HG03571 (cell line): ENCODE measurements around the gene MDFIC2.
"Not testable (repeated sequence)": the region's sequence is repeated elsewhere in the genome, so short reads cannot be mapped to it uniquely, and the experiment has no call there.

Experiments
- ATAC-seq: cut with Tn5 transposase; IDR thresholded peaks from one replicate; pipeline ENCODE4 v1.9.1; 2021; ENCODE audit not compliant: unreplicated experiment

Gene MDFIC2

DNA sequence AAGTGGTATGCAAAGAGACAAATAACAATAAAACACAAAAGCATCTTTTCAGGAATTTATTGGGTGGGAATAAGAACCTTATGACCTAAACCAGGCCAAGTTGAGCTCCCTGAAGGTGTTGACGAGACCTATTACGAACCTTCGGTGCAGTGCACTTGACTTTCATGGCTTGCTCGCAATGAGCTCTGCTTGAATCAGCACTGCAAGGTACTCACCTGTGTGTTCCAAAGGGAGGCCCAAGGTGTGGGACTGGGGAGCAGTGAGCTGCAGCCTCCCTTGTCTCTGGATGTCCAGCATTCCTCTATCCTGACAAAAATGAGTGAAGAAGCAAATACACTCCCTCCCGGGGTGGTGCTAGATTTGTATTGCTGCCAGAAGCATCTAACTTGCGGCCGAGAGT, at the start of gene MDFIC2:
Gene MDFIC2, minus strand, starts transcription at position 303 of the 400 bp plus-strand sequence. CDS start 665 bp downstream, outside the sequence.
- ATAC-seq = no peak

DNA sequence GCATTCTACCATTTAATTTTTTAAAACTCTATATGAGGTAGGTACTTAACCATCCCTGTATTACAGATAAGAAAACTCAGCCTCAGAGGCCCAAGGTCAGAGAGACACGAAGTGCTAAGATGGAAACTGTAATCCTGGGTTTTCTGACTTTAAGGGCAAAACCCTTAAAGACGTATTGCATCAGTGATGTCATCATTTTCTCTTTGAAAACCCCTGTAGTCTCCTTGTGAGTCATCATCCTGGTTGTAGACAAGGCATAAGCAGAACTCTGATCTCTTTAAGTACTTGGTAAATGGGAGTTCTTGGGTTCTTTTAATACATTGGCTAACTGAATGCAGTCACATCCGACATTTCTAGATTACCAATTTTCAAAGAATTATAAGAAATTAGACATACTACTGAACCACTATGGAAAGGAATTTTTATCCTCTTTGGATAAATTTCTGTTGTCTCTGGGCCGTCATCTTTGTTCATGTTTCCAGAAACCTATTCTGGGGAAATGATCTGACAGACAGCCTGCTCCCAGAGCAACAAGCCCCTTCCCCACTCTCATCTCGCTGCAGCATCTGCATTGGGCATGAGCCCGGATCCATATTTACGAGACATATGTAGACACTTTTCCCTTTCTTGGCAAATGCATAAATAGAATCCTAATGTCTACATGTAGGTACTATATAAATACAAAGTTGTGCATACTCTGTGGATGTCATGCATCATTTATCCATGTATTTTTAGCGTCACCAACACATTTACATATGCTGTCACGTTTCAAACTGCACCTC, 48.7 kb upstream of the MDFIC2 start:
- ATAC-seq = no peak

DNA sequence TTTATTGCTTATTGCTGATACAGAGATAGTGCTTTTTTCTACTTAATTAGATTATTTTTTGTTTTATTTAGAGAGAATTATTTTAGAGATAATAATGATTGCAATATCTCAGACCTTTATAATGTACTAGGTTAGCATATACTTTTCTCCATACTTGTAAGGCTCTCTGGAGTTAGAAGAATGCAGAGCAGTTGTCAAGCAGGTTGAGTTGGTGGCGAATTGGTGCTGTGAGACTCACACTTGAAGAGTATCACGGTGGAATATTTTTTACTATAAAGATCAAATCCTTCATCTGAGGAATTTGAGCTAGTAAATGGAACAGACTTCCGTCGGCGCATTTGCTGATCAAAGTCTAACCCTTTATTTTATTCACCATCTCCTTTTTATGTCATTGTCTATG, 47.3 kb upstream of the MDFIC2 start:
- no peak for ATAC-seq

DNA sequence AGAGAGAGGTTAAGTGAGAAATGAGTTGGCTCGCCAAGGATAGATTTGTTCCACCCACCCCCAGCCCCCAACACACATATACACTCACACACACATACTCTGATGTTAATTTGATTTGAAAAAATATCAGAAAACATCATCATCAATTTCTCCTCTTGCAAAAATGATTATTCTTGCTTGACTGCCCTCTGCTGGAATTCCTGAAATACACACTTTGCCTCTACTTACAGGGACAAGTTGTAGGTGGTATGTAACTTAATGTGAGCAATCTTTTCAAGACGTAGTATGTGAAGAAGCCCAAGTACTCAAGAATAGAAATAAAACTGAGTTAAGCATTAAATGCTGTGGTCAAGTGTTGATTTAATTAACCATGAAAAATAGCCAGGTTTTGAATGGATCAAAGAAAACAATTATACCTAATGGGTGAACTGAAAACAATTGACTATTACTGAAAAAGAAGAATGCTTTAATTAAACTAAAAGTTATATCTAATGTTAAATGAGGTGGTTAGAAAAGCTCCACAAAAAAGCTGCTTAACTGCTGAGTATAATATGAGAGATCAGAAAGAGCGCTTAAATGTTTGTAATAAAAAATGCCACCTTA, 46.6 kb upstream of the MDFIC2 start:
- ATAC-seq = no peak

DNA sequence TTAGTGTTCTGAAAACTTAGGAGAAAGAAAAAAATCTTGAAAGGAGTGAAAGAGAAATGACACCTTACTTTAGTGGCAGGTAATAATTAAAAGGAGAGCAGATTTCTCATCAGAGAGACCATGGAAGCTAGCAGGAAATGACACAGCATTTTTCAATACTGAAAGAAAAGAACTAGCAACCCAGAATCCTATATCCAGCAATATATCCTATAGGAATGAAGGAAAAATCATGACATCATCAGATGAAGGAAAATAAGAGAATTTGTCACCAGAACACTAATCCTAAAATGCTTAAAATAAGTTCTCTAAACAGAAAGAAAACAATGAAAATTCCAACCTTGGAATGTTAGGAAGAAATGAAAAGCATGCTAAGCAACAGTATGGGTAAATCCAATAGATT, 39.8 kb upstream of the MDFIC2 start:
- no peak for ATAC-seq

DNA sequence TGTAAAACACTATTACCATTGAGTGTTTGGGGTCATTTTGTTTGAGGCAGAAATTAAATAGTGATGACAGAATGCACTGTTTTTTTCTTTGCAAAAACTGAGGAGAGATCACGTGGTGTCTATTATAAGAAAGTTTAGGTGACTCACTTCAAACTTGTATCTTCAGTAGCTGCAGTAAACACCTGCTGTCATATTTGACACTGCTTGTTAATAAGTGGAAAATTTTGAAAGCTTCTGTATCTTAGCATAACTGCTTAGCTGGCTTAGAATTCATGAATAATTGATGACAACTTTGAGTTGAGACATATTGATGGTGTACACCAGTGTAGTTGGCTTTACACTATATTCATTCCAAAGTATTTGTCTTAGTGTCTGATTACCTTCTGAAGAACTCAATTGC, 29.7 kb upstream of the MDFIC2 start:
- ATAC-seq = no peak

DNA sequence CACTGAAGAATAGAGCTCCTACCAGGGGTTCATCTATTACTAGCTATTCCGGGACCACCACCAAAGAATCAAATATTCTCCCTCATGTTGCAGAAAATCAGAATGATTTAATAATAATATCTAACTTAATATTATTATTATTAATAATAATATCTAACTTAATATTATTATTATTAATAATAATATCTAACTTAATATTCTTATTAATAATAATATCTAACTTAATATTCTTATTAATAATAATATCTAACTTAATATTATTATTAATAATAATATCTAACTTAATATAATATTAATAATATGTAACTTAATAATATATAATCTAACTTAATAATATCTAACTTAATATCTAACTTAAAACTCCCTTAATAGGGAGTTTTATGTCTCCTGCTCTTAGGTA, 24.4 kb upstream of the MDFIC2 start:
- not testable (repeated sequence) for ATAC-seq

DNA sequence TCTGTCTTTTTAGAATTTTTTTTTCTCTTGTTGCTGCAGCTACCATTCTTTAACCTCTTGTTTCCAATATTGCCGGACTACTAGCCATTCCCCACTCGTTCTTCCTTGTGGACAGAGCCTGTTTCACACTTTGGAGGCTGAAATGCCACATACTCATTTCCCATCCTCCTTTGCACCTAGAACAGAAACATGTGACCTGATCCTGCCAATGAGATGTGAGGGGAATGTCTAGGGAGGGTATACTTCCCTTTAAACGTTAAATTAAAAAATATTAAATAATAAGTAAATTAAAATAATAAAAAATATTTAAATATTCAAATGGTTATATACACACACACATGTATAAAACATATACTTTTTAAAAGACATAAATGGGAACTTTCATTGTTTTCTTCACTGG, 20.6 kb upstream of the MDFIC2 start:
- no peak for ATAC-seq

DNA sequence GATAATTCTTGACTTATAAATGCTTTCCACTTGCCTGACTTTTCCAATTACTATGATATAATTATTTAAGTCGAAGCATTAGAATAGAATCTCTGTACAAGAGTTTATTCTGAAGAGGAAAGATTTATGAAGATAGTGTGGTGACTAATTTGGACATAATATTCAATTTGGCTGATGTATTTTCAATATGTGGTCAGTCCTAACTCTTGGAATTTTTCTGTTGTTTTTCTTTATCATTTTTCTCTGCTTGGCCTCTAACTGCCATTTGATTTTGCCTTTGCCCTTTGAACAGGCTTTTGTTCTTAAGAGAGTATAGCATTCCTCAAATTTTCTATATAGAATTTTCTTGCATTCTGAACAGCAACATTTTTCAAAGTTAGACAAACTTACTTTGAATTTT, 2.6 kb upstream of the MDFIC2 start:
- ATAC-seq = no peak

DNA sequence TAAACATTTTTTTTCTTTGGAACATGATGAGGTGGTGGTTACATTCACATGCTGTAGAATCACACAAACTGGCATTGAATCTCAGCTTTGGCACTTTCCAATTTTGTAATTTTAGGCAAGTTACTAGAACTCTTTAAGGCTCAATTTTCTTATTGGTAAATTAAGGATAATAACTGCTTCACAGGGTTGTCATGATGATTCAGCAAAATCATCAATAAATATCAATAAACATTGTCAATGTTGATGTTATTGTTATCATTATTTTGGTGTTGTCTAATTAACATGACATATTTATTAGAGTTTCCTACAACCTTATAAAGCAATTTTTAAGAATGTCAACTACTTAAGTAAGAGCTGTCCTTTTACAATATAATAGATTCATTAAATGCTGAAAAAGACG, 1.6 kb downstream of the MDFIC2 start:
- ATAC-seq = no peak

DNA sequence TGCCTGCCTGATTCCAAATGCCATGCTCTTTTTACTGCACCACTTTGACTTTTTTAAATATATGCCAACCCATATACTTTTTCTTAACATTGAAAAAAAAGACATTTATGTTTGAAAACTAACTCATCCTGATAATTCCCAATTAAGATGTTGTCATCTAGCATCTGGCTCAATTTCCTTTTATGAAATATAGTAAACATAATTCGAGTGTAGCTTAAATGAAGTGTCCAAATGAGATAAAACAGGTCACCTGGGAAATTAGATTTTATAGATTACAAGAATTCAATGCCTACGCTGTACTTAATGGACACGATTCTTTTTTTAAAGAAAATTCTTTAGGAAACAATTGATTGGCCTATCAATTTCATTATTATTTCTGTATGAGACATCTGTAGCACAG, 2.8 kb downstream of the MDFIC2 start:
- ATAC-seq = no peak

DNA sequence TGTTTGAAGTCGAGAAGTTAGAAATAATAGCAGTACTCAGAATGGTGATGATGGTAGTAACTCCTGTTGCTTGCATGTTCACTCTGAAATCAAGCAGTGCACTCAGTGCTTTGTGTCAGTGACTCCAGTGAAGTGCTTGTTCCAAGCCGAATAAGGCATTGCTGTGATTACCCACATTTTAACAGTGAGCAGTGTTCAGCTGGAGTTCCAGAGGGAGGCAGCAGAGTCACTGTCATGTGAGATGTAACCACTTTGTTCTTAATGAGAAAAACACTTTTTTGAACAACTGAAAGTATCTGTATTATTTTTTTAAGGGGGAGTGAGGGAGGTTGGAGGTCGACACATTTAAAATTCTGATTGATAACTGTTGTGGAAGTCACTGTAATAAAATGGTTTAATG, 3.7 kb downstream of the MDFIC2 start:
- no peak for ATAC-seq

DNA sequence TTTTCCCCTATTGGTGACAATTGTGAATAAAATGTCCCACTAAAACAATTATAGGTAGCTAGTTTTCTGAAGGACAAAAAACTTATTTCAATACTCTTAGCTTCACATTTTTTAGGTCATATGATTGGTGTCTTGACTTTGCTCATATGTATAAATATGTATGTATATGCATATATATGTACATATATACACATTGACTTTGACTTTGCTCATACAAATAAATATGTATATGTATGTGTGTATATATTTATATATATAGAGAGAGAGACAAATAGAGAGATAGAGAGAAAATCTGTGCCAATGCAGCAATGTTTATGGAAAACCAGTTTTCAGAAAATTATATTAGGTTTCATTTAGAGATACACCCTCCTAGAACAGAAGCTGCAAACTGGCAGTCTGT, 5.7 kb downstream of the MDFIC2 start:
- no peak for ATAC-seq

DNA sequence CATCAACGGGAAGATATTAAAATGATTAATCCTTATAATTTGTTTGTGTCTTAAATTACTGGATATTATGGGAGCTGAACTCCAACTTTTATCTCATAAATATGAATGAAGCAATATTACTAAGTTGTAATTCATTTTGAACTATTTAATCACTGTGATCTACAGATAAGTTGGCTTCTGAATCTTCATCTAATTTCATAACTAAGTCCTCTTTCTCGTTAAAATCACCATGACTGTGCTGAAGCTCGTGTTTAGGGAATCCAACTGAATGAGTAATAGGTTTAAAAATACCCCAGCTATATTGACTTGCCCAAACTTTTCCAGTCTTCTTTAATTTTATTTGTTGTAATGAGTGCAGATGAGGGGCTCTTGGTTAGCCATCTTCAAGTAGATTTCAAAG, 14.1 kb downstream of the MDFIC2 start:
- ATAC-seq = no peak

DNA sequence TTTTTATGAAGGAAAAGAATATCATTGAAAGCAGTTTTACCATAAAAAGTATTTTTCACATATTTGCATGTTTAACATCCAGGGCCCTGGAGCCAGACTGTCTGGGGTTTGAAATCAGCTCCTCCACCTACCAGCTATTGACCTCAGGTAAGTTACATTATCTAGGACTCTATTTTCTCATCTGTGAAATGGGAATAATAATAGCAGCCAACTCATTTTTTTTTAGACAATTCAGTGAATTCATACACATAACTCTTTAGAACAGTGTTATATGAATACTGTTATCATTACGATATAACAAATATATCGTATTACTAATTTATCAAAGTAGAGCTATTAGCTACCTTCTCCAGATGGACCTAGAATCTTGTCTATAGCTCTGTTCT, 21.3 kb downstream of the MDFIC2 start:
- no peak for ATAC-seq

DNA sequence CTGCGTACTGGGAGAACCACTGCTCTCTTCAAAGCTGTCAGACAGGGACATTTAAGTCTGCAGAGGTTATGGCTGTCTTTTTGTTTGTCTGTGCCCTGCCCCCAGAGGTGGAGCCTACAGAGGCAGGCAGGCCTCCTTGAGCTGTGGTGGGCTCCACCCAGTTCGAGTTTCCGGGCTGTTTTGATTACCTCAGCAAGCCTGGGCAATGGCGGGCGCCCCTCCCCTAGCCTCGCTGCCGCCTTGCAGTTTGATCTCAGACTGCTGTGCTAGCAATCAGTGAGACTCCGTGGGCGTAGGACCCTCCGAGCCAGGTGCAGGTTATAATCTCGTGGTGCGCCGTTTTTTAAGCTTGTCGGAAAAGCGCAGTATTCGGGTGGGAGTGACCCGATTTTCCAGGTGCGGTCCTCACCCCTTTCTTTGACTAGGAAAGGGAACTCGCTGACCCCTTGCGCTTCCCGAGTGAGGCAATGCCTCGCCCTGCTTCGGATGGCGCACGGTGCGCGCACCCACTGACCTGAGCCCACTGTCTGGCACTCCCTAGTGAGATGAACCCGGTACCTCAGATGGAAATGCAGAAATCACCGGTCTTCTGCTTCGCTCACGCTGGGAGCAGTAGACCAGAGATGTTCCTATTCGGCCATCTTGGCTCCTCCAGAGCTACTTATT, 21.9 kb downstream of the MDFIC2 start:
- not testable (repeated sequence) for ATAC-seq

DNA sequence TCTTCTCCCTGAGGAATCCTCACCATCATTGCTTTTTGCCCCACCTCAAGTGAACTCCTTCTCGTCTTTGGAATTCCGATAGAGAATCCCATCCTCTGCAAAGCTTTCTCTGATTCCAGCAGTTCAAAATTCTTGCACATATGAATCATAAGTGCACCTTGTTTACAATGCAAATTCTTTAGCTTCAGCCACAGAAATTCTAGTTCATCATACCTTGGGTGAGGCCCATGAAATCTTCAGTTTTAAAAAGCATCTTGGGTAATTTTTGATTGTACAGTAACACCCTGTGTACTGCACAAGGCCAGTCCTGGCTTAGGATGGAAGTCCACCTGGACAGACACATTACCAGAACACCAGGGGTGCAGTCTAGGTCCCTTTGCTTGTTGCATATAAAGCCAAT, 30.8 kb downstream of the MDFIC2 start:
- ATAC-seq = no peak

DNA sequence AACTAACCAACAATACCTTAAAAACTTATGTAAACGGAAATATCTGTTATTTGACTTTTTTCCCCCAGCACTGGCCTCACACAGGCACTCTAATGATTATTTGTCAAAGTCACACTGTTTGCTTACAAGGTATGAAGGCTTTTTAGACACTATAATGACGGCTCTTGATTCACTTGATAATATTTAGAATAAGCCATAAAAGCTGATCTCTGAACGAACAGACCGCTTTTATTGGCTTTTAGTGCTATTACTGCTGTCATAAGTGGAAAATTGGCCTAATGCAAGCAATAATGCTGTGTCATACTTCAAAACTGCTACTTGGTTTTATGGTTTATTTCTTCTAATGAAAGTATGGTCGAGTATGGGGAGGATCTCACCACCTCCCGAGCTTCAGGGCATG, 35.1 kb downstream of the MDFIC2 start:
- no peak for ATAC-seq

DNA sequence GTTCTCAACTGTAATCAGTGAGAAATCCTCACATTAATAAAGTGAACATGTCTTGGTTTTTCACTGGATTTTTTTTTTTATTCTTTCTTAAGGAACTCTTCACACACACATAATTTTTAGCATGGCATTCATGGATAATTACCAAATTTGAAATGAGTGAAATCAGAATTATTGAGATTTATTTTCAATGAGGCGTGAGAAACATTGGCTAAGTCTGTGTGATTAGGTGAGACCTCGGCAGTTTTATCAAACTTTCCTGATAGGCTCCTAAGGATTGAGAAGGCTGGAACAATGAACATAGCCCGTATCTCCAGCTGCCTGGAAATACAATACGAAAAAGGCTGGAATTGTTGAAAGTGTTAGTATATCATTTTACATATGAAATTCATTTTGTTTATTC, 35.5 kb downstream of the MDFIC2 start:
- no peak for ATAC-seq

DNA sequence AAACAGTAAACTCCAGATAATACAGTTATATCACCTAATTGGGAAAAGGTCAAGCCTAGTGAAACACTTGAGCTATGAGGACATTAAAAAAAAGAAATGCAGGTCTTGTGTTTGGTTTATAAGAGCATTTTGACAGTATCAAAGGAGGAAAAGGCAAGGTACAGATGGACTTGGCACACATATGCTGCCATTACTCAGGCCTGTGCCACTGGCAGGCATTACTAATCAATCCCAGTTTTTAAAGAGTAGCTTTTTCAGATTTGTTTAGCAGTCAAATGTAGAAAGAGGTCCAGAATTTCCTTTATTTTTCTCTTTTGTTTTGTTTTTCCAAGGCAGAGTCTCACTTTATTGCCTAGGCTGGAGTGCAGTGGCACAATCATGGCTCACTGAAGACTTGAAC, 38.9 kb downstream of the MDFIC2 start:
- ATAC-seq = no peak

DNA sequence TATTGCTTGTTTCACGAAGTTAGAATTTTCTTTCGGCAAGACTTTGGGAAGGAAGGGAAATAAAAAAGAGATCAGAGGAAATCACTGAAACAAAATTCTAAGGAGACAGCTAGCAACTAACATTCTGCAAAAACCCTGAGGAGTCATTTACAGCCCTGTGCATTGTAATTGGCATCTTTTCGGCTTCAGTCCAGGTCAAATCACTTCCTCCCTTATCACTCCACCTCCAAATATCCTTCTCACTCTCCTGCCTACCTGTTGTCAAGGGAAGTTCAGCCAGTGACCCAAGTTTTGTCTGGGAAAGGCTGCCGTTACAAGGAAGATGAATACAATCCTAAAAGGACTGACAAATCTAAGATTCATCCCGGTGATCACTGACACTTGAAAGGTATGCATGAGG, 39.6 kb downstream of the MDFIC2 start:
- ATAC-seq = no peak

DNA sequence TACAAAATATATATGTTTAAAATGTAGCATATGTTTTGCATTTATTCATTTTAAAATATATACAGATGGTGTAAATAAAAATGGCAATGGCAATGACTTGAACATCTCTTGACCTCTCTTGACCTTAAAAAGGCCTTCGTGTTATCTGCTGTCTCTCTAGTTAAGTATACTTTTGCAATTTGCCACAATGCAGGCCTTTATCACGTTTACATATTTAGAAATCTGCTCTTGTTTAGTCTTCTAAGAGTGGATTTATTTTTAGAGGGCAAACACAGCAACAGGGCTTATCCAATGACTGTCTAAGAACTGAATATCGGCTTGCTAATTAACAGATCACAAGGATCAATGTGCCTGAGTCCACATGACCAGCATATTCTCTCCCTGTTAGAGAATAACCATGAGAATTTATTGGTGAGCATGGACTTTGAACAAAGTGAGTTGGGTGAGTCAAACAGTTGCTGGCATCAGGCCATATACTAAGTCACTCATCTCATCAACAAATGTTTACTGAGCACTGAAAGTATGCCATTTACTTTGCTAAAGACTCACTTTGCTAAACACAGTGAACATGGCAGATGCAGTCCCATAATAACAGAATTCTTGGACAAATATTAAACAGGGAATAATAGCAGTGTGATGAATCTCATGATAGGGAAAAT, 48.2 kb downstream of the MDFIC2 start:
- no peak for ATAC-seq
